H1 (cell line): Measurements from ENCODE around the gene SLC2A1. TPM values are rescaled to one million over a fixed set of nuclear protein-coding genes. Genes with fewer than 3 reads are reported as not detected.

ENCODE experiments used
- EGR1 ChIP-seq: IDR thresholded peaks from 2 replicates; pipeline ENCODE4 v1.6.1; 2011; ENCODE audit warnings: low read depth, low read length, borderline replicate concordance
- SIN3A ChIP-seq, 2 experiments: IDR thresholded peaks in 1 of 2; conservative IDR thresholded peaks in 1 of 2; 2 replicates each; pipeline ENCODE4 v1.6.1; 2011 to 2012; ENCODE audit warnings: low read length in 2 of 2, improper control_type of control experiment in 1 of 2, low read depth in 1 of 2, mild to moderate bottlenecking in 1 of 2
- TAF7 ChIP-seq: optimal IDR thresholded peaks from 2 replicates; pipeline ENCODE3; 2011; ENCODE audit warnings: low read depth, mild to moderate bottlenecking, inconsistent platforms, low read length, moderate library complexity, borderline replicate concordance
- polyA plus RNA-seq, 7 experiments: library from polyadenylated mRNA; depleted of rRNA in 3 of 7; stranded (reverse) in 5 of 7; unstranded in 2 of 7; fragments of >200 nt in 5 of 7; fragments of 200-250 nt in 2 of 7; gene quantifications; 1 replicate in 5 of 7; 2 replicates in 1 of 7; 4 replicates in 1 of 7; pipeline versions ENCODE4 v1.2.1 to v1.2.3, GENCODE V29; 2011 to 2013; ENCODE audit warnings: missing spikeins in 2 of 7, mixed read lengths in 2 of 7
- total RNA-seq: library from RNA; stranded (reverse); fragmentation: NEBNext Ultra II Directional; extraction: Animal tissue kit (Norgen Biotek cat#: 25700); gene quantifications from 2 replicates; pipeline ENCODE4 v1.2.1, GENCODE V29; 2021

The SLC2A1 gene
- total and polyA plus RNA-seq, 2 of the 8 experiments (the other 6 are each of a cell fraction or from before 2014, with no cell fraction given): 230 to 308 TPM

GRCh38 chr1:42877380-42877779 lies 81.3 kb downstream of the SLC2A1 start (continued):
- TF ChIP-seq SIN3A (conservative IDR thresholded peaks at IDR 0.05 in 1 of 2, IDR thresholded peaks at IDR 0.05 in 1 of 2; ENCODE audit: low read depth in 1 of 2, low read length in 2 of 2) (no peak), EGR1 (0 out of 2 replicates have a peak, but pooled peaks have one; percentile 13), TAF7 (no peak)
